IMR-90 (cell line): Measurements from ENCODE around the gene EFEMP1. TPM values are rescaled to one million over a fixed set of nuclear protein-coding genes. Genes with fewer than 3 reads are reported as not detected.
A peak's percentile ranks its signal among the peaks of the same experiment; 100 is the strongest.

ENCODE experiments used
- ATAC-seq: fragments of 200-7000 bp; cut with Tn5 transposase; 2 replicates; pipeline ENCODE4 v1.9.1; 2020; ENCODE audit warnings: low read depth, mild to moderate bottlenecking, moderate library complexity
- BruUV-seq: library from RNA; stranded (reverse); fragments of 400-500 nt; replicated peaks from 2 replicates; lab custom pipeline; 2021; lab: Mats Ljungman, UMichigan
- CTCF ChIA-PET: fragments of 300-600 bp; formaldehyde crosslinking; extraction: SDS; loops from one replicate; lab custom pipeline; 2021; ENCODE audit warnings: antibody characterized with exemption; lab: Yijun Ruan, JAX
- POLR2A ChIA-PET: fragments of 300-600 bp; sonication (Branson Sonifier 250); formaldehyde crosslinking; loops from one replicate; lab custom pipeline; 2022; ENCODE audit warnings: antibody characterized with exemption; ENCODE audit not compliant: unreplicated experiment; lab: Charles Lee
- DNase-seq: peaks from one replicate; pipeline ENCODE4 v3.0.0; 2013
- H2AFZ ChIP-seq: replicated peaks from 2 replicates; pipeline ENCODE3; 2013; ENCODE audit warnings: low read length, mild to moderate bottlenecking; ENCODE audit not compliant: poor library complexity
- H2AK5ac ChIP-seq: 2 replicates; pipeline ENCODE4 v1.6.1; 2013; ENCODE audit warnings: low read depth, low read length, inconsistent platforms
- H2AK9ac ChIP-seq: replicated peaks from 2 replicates; pipeline ENCODE3; 2013; ENCODE audit warnings: mild to moderate bottlenecking, low read depth, low read length, moderate library complexity; ENCODE audit not compliant: poor library complexity
- H2BK120ac ChIP-seq: 2 replicates; pipeline ENCODE4 v1.6.1; 2013; ENCODE audit warnings: low read depth, low read length, inconsistent platforms
- H2BK15ac ChIP-seq: 3 replicates; pipeline ENCODE4 v1.6.1; 2013; ENCODE audit warnings: low read depth, low read length, inconsistent platforms
- H2BK20ac ChIP-seq: 2 replicates; pipeline ENCODE4 v1.6.1; 2013; ENCODE audit warnings: low read depth, mild to moderate bottlenecking, inconsistent platforms, low read length, moderate library complexity
- H2BK5ac ChIP-seq: 2 replicates; pipeline ENCODE4 v1.6.1; 2013; ENCODE audit warnings: mild to moderate bottlenecking, low read depth, low read length, inconsistent platforms; ENCODE audit not compliant: poor library complexity, severe bottlenecking
- H3K14ac ChIP-seq: replicated peaks from 2 replicates; pipeline ENCODE4 v1.6.1; 2013; ENCODE audit warnings: low read depth, low read length, inconsistent platforms
- H3K18ac ChIP-seq: 2 replicates; pipeline ENCODE4 v1.6.1; 2013; ENCODE audit warnings: low read depth, low read length, control low read depth
- H3K23ac ChIP-seq: 2 replicates; pipeline ENCODE4 v1.6.1; 2013; ENCODE audit warnings: low read depth, low read length, inconsistent platforms
- H3K27ac ChIP-seq: 2 replicates; pipeline ENCODE4 v1.5.1; 2013; ENCODE audit warnings: mild to moderate bottlenecking, control low read depth, low read length; ENCODE audit not compliant: insufficient read depth
- H3K27me3 ChIP-seq: 2 replicates; pipeline ENCODE4 v1.6.1; 2013; ENCODE audit warnings: low read length; ENCODE audit not compliant: control insufficient read depth, insufficient read depth
- H3K36me3 ChIP-seq: 2 replicates; pipeline ENCODE4 v1.6.1; 2013; ENCODE audit warnings: low read length, mixed read lengths; ENCODE audit not compliant: control insufficient read depth, insufficient read depth
- H3K4ac ChIP-seq: 2 replicates; pipeline ENCODE4 v1.6.1; 2013; ENCODE audit warnings: low read depth, low read length, inconsistent platforms
- H3K4me1 ChIP-seq: 2 replicates; pipeline ENCODE4 v1.6.1; 2013; ENCODE audit warnings: low read length, mixed read lengths; ENCODE audit not compliant: control insufficient read depth, insufficient read depth
- H3K4me2 ChIP-seq: 2 replicates; pipeline ENCODE4 v1.6.1; 2013; ENCODE audit warnings: low read depth, mild to moderate bottlenecking, control low read depth, low read length, moderate library complexity
- H3K4me3 ChIP-seq: 2 replicates; pipeline ENCODE4 v1.5.1; 2013; ENCODE audit warnings: low read depth, mild to moderate bottlenecking, control low read depth, low read length, moderate library complexity; ENCODE audit not compliant: insufficient read depth
- H3K56ac ChIP-seq: 2 replicates; pipeline ENCODE4 v1.6.1; 2013; ENCODE audit warnings: low read length, inconsistent platforms; ENCODE audit not compliant: insufficient read depth; ENCODE audit errors: extremely low read depth
- H3K79me1 ChIP-seq, 2 experiments: 2 replicates each; pipeline ENCODE4 v1.6.1; 2013; ENCODE audit warnings: low read length in 2 of 2, inconsistent platforms in 1 of 2, low read depth in 1 of 2
- H3K9ac ChIP-seq: 2 replicates; pipeline ENCODE4 v1.6.1; 2013; ENCODE audit warnings: low read depth, low read length, control low read depth
- H3K9me1 ChIP-seq: 2 replicates; pipeline ENCODE4 v1.6.1; 2013; ENCODE audit warnings: low read length, inconsistent platforms; ENCODE audit not compliant: insufficient read depth
- H3K9me3 ChIP-seq: 2 replicates; pipeline ENCODE4 v1.6.1; 2013; ENCODE audit warnings: low read length; ENCODE audit not compliant: control insufficient read depth, insufficient read depth
- H4K20me1 ChIP-seq: 2 replicates; pipeline ENCODE4 v1.6.1; 2013; ENCODE audit warnings: low read length, inconsistent platforms; ENCODE audit not compliant: insufficient read depth
- H4K5ac ChIP-seq: 2 replicates; pipeline ENCODE4 v1.6.1; 2013; ENCODE audit warnings: mild to moderate bottlenecking, low read depth, low read length, control low read depth
- H4K8ac ChIP-seq, 2 experiments: 2 replicates each; pipeline ENCODE4 v1.6.1; 2013; ENCODE audit warnings: low read depth in 2 of 2, low read length in 2 of 2, control low read depth in 1 of 2, inconsistent platforms in 1 of 2
- H4K91ac ChIP-seq: 2 replicates; pipeline ENCODE4 v1.6.1; 2013; ENCODE audit warnings: low read depth, low read length, inconsistent platforms; ENCODE audit not compliant: insufficient read depth
- CHD1 ChIP-seq: IDR thresholded peaks from 2 replicates; pipeline ENCODE4 v1.6.1; 2012; ENCODE audit warnings: low read depth, low read length, improper control_type of control experiment
- RAD21 ChIP-seq: IDR thresholded peaks from 2 replicates; pipeline ENCODE4 v1.6.1; 2012; ENCODE audit warnings: low read length, improper control_type of control experiment
- WGBS, 2 experiments: methylation state at CpG; one replicate each; pipeline versions ENCODE4 v1.1.5 to v1.1.7; 2013; ENCODE audit warnings: missing lambda C conversion rate in 2 of 2; ENCODE audit not compliant: insufficient read length in 1 of 2; ENCODE audit errors: extremely low coverage in 2 of 2; 5-methylcytosine and 5-hydroxymethylcytosine counted together
- dilution Hi-C: fragments of 300-500 bp; cut with HindIII; formaldehyde crosslinking; loops from one replicate; pipeline ENCODE4 v1.14.3; 2018; ENCODE audit warnings: low sequenced_read_pairs; ENCODE audit not compliant: unreplicated experiment
- in situ Hi-C: fragments of 300-500 bp; cut with MboI; formaldehyde crosslinking; loops from 3 replicates; pipeline ENCODE4 v1.14.3; 2019; ENCODE audit warnings: low sequenced_read_pairs, inconsistent platforms, mixed read lengths
- intact Hi-C: fragments of 100-400 bp; cut with micrococcal nuclease; formaldehyde crosslinking; loops from 2 replicates; pipeline ENCODE4 v1.10.0; 2022
- polyA plus RNA-seq, 3 experiments: library from polyadenylated mRNA; depleted of rRNA; stranded (reverse); fragments of >200 nt; gene quantifications; 2 replicates each; pipeline ENCODE4 v1.2.3, GENCODE V29; 2012; ENCODE audit warnings: low replicate concordance in 1 of 3
- total RNA-seq: library from RNA; depleted of rRNA; stranded (reverse); fragments of >200 nt; gene quantifications from 2 replicates; pipeline ENCODE4 v1.2.3, GENCODE V29; 2012

EFEMP1 gene
- total and polyA plus RNA-seq, 2 of the 4 experiments (the other 2 are of a cell fraction), result 214 to 219 TPM

DNA sequence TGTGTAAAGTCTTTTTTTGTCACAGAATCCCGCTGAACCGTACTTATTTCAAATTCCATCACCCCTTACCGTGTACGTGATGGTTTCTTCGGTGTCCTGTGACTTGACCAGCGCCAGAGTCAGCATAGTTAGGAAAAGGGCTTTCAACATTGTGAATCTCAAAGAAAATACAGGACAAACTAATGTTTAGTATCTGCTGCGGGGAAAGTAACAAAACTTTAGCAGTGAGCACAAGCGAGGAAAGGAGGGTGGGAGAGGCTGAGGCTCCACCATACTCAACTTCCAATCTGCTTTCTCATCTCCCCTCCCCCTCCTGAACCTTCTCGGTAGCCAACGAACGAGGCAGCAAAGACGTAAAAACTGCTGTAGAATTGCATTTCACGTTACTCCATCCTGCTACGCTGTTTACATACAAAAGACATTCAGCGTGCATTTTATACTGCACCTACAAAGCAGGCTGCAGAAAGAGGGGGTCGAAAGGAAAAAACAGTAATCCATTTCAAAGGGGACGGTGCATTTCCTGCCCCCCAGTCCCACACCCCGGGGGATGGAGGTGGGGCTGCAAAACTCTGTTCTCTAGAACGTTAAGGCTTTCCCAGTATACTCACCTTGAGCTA, 1.2 kb downstream of the EFEMP1 start:
- Histone ChIP-seq H3K4me1 (no peaks in the 10 kb centered on the region; the same call in 1 of the 2 replicates), H2AFZ (peak overlapping the region; percentile 88), H2BK120ac (peak overlapping the region; percentile 64), H4K8ac (peak overlapping the region; percentile 11 to 63; a peak in 3 of 4 replicates), H2AK9ac (peak overlapping the region; percentile 51), H3K14ac (peak overlapping the region; percentile 93), H2BK5ac (peak overlapping the region; percentile 70), H3K9me1 (peaks cover 4% of the 10 kb centered on the region), H3K9ac (peak overlapping the region; percentile 94), H4K91ac (peak overlapping the region; percentile 69), H3K23ac (peak overlapping the region; percentile 97; the same call in 1 of the 2 replicates), H3K4me2 (peak overlapping the region; percentile 80), H3K36me3 (peaks cover 16% of the 10 kb centered on the region), H3K56ac (peak overlapping the region; percentile 30; the same call in 1 of the 2 replicates), H3K9me3 (no peaks in the 10 kb centered on the region), H3K4ac (peak overlapping the region; percentile 76), H2BK15ac (peak overlapping the region; percentile 21; the same call in 2 of the 3 replicates), H2BK20ac (peak overlapping the region; percentile 73), H3K27ac (peak overlapping the region; percentile 39), H3K27me3 (peaks cover 4% of the 10 kb centered on the region; the same call in 1 of the 2 replicates), H4K20me1 (no peaks in the 10 kb centered on the region), H3K18ac (peak overlapping the region; percentile 61), H2AK5ac (peak overlapping the region; percentile 71), H3K79me1 (peaks cover 20 to 33% of the 10 kb centered on the region in 2 experiments), H3K4me3 (peak overlapping the region; percentile 92), H4K5ac (peak overlapping the region; percentile 2)
- dilution Hi-C loops (no loop called here), intact Hi-C loops (loop anchor here (2.0 to 5.0 kb wide), 6 partner anchors 35 to 152 kb away; no protein-coding TSS in a partner anchor), in situ Hi-C loops (no loop called here)
- 20% methylated on average over 1 of the region's 19 CpGs; no CpG with 5 or more reads in 1 of the 2 experiments for WGBS, 2 experiments
- TF ChIP-seq CHD1 (no peak), RAD21 (0 out of 2 replicates have a peak, but pooled peaks have one; percentile 5)
- CTCF ChIA-PET, result no interaction called here
- ATAC-seq, result peak; percentile 18
- BruUV-seq, result no TSS peak
- POLR2A ChIA-PET, result no interaction called here
- DNase-seq, result peak; percentile 58
